ENCODE results near the gene ATAD3C. TPM values are rescaled to one million over a fixed set of nuclear protein-coding genes. Genes with fewer than 3 reads are reported as not detected.
"Not testable (repeated sequence)": the region's sequence is repeated elsewhere in the genome, so short reads cannot be mapped to it uniquely, and the experiment has no call there.

The ATAD3C gene
- total RNA-seq, 1 experiment from 2014 or later: 10.6 TPM

DNA sequence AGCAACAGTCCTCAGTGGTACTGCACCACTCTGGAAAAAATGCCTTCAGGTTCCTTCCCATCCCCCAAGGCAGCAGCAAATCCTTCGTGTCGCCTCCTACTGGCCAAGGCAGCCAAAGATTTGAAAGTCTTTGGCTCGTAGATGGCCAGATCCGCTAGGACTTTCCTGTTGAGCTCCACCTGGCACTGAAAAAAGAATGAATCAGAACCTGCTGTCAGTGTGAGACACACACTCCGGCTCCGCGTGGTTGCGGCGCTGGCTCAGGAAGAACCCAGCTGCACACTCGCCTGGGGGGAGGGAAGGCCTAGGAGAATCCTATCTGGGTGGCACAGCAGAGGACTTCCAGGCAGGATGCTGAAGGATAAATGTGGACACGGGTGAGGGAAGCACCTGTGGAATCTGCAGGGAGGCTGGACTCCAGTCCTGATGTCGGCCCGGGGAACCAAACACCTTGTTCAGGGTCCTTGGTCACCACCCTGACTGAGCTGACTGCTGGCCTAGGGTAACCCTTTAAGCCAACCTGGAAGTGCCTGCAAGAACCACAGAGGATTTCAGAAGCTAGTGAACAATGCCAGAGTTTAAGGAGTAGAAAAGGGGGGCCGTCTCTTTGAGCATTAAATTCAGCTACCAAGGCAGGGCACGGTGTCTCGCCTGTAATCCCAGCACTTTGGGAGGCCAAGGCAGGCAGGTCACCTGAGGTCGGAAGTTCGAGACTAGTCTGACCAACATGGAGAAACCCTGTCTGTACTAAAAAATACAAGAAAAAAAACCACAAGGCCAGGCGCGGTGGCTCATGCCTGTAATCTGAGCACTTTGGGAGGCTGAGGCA lies 47.2 kb upstream of the ATAD3C start:
- ChIA-PET CTCF (interaction anchor here (0.7 to 1.5 kb wide), 3 partner anchors 29 to 106 kb away, joined by 3 to 11 read pairs (median 5); no protein-coding TSS in a partner anchor), POLR2A (interaction anchor here (1.0 kb wide), 1 partner anchor 29 kb away, joined by 3 read pairs; no protein-coding TSS in a partner anchor)
- ATAC-seq (peak; percentile 41), DNase-seq (ENCODE audit: low read depth, low spot score) (peak; percentile 68)
- Histone ChIP-seq H3K27me3 (ENCODE audit: control insufficient read depth, insufficient read depth, low read length) (no peaks in the 10 kb centered on the region), H3K9me3 (ENCODE audit: control insufficient read depth, insufficient read depth, low read depth, low read length) (no peaks in the 10 kb centered on the region), H3K36me3 (ENCODE audit: control insufficient read depth, insufficient read depth, low read length) (peaks cover 16% of the 10 kb centered on the region), H3K27ac (ENCODE audit: low read length) (peak overlapping the region; percentile 98), H3K4me3 (ENCODE audit: low read depth in 2 of 2, low read length in 2 of 2) (peak overlapping the region in 1 of 2 experiments; percentile 23; a peak in 2 of 4 replicates), H3K4me1 (ENCODE audit: control insufficient read depth, insufficient read depth, low read length) (peaks cover 55% of the 10 kb centered on the region)
- TF ChIP-seq, protein P1, sequence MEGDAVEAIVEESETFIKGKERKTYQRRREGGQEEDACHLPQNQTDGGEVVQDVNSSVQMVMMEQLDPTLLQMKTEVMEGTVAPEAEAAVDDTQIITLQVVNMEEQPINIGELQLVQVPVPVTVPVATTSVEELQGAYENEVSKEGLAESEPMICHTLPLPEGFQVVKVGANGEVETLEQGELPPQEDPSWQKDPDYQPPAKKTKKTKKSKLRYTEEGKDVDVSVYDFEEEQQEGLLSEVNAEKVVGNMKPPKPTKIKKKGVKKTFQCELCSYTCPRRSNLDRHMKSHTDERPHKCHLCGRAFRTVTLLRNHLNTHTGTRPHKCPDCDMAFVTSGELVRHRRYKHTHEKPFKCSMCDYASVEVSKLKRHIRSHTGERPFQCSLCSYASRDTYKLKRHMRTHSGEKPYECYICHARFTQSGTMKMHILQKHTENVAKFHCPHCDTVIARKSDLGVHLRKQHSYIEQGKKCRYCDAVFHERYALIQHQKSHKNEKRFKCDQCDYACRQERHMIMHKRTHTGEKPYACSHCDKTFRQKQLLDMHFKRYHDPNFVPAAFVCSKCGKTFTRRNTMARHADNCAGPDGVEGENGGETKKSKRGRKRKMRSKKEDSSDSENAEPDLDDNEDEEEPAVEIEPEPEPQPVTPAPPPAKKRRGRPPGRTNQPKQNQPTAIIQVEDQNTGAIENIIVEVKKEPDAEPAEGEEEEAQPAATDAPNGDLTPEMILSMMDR (IDR thresholded peaks at IDR 0.05): peak; percentile 92
- TF ChIP-seq REST (IDR thresholded peaks at IDR 0.05; ENCODE audit: insufficient read depth in 1 of 2, low read depth in 2 of 2, low read length in 1 of 2) (no peak), SIN3A (IDR thresholded peaks at IDR 0.05; ENCODE audit: borderline replicate concordance, insufficient read depth, low read depth, low read length) (0 out of 2 replicates have a peak, but pooled peaks have one; percentile 19)
- intact Hi-C loops (cut with micrococcal nuclease; ENCODE audit: unreplicated experiment): loop anchor here (5.0 kb wide), 1 partner anchor 35 kb away; the partner anchor contains the start of gene VWA1
- BruUV-seq (replicated peaks): no TSS peak
- in situ Hi-C loops (cut with HindIII; ENCODE audit: low pct_unique_long_range_greater_than_20kb, low sequenced_read_pairs): no loop called here

- DNase-seq (ENCODE audit: low read depth, low spot score); ATAC-seq; in situ Hi-C loops (cut with HindIII; ENCODE audit: low pct_unique_long_range_greater_than_20kb, low sequenced_read_pairs); BruUV-seq (replicated peaks); H3K4me3 ChIP-seq (ENCODE audit: low read depth in 2 of 2, low read length in 2 of 2); H3K9me3 ChIP-seq (ENCODE audit: control insufficient read depth, insufficient read depth, low read depth, low read length); H3K27me3 ChIP-seq (ENCODE audit: control insufficient read depth, insufficient read depth, low read length): not testable (repeated sequence)
- POLR2A ChIA-PET: interaction anchor here (1.0 kb wide), 1 partner anchor 28 kb away, joined by 3 read pairs; no protein-coding TSS in a partner anchor
- intact Hi-C loops (cut with micrococcal nuclease; ENCODE audit: unreplicated experiment): loop anchor here (5.0 kb wide), 1 partner anchor 34 kb away; the partner anchor contains the start of gene VWA1
- H3K36me3 ChIP-seq (ENCODE audit: control insufficient read depth, insufficient read depth, low read length): peaks cover 16% of the 10 kb centered on the region
- CTCF ChIA-PET: interaction anchor here (0.7 to 1.5 kb wide), 3 partner anchors 28 to 107 kb away, joined by 3 to 11 read pairs (median 5); no protein-coding TSS in a partner anchor
- H3K4me1 ChIP-seq (ENCODE audit: control insufficient read depth, insufficient read depth, low read length): peaks cover 50% of the 10 kb centered on the region
- peak overlapping the region; percentile 98 for H3K27ac ChIP-seq (ENCODE audit: low read length)
Measured at GRCh38 chr1:1402901-1403392, 46.5 kb upstream of the ATAD3C start.

GRCh38 chr1:1403653-1404052 lies 45.8 kb upstream of the ATAD3C start:
- Histone ChIP-seq H3K9me3 (ENCODE audit: control insufficient read depth, insufficient read depth, low read depth, low read length) (no peaks in the 10 kb centered on the region), H3K27ac (ENCODE audit: low read length) (peak overlapping the region; percentile 98), H3K27me3 (ENCODE audit: control insufficient read depth, insufficient read depth, low read length) (no peaks in the 10 kb centered on the region), H3K4me3 (ENCODE audit: low read depth in 2 of 2, low read length in 2 of 2) (no peak overlapping the region), H3K36me3 (ENCODE audit: control insufficient read depth, insufficient read depth, low read length) (peaks cover 13% of the 10 kb centered on the region), H3K4me1 (ENCODE audit: control insufficient read depth, insufficient read depth, low read length) (peaks cover 52% of the 10 kb centered on the region)
- no TSS peak for BruUV-seq (replicated peaks)
- ChIA-PET POLR2A (no interaction called here), CTCF (no interaction called here)
- ATAC-seq: no peak
- TF ChIP-seq REST (IDR thresholded peaks at IDR 0.05; ENCODE audit: insufficient read depth in 1 of 2, low read depth in 2 of 2, low read length in 1 of 2) (no peak), POLR2AphosphoS5 (IDR thresholded peaks at IDR 0.05; ENCODE audit: low read depth, low read length) (0 out of 2 replicates have a peak, but pooled peaks have one; percentile 29)
- intact Hi-C loops (cut with micrococcal nuclease; ENCODE audit: unreplicated experiment) (loop anchor here (5.0 kb wide), 1 partner anchor 34 kb away; the partner anchor contains the start of gene VWA1), in situ Hi-C loops (cut with HindIII; ENCODE audit: low pct_unique_long_range_greater_than_20kb, low sequenced_read_pairs) (no loop called here)
- no peak for DNase-seq (ENCODE audit: low read depth, low spot score)

All from Panc1 (cell line).